Endothelial cell of umbilical vein (primary cell): ENCODE measurements around the gene ACTG1. TPM values are rescaled to one million over a fixed set of nuclear protein-coding genes. Genes with fewer than 3 reads are reported as not detected.
A peak's percentile ranks its signal among the peaks of the same experiment; 100 is the strongest.

Source experiments
- BruUV-seq: library from RNA; stranded (reverse); fragments of 400-500 nt; replicated peaks from 2 replicates; lab custom pipeline; 2021; lab: Mats Ljungman, UMichigan
- CTCF ChIA-PET: fragments of 300-600, 350-600 bp; sonication (Branson Sonifier 250); formaldehyde crosslinking; loops from one replicate; lab custom pipeline; 2021; ENCODE audit warnings: antibody characterized with exemption, inconsistent platforms; lab: Charles Lee
- POLR2A ChIA-PET: fragments of 300-600, 350-600 bp; sonication (Branson Sonifier 250); formaldehyde crosslinking; loops from one replicate; lab custom pipeline; 2021; ENCODE audit warnings: antibody characterized with exemption, inconsistent platforms; lab: Charles Lee
- DNase-seq: peaks from one replicate; pipeline ENCODE4 v3.0.0-alpha.2; 2011; ENCODE audit warnings: low read depth, low spot score
- FAIRE-seq: peaks from 2 replicates; lab custom pipeline; 2011; peaks lifted over from hg19 to GRCh38; lab: Jason Lieb, UNC
- H2AFZ ChIP-seq: 2 replicates; pipeline ENCODE4 v1.6.0; 2012; ENCODE audit warnings: low read depth, low read length, control low read depth, inconsistent platforms
- H3K27ac ChIP-seq: 2 replicates; pipeline ENCODE4 v1.5.1; 2011; ENCODE audit warnings: low read depth, mild to moderate bottlenecking, control low read depth, low read length, moderate library complexity; ENCODE audit not compliant: insufficient read depth
- H3K27me3 ChIP-seq, 2 experiments: 2 replicates each; pipeline versions ENCODE4 v1.6.0 to v1.6.1; 2011; ENCODE audit warnings: low read length in 2 of 2, mixed read lengths in 1 of 2; ENCODE audit not compliant: control insufficient read depth in 2 of 2, insufficient read depth in 2 of 2
- H3K36me3 ChIP-seq, 2 experiments: 2 replicates in 1 of 2; 3 replicates in 1 of 2; pipeline ENCODE4 v1.5.1; 2011; ENCODE audit warnings: low read length in 2 of 2, mild to moderate bottlenecking in 1 of 2, moderate library complexity in 1 of 2; ENCODE audit not compliant: control insufficient read depth in 2 of 2, insufficient read depth in 2 of 2; ENCODE audit errors: extremely low read depth in 1 of 2
- H3K4me1 ChIP-seq: 3 replicates; pipeline ENCODE4 v1.5.1; 2011; ENCODE audit warnings: mild to moderate bottlenecking, low read length; ENCODE audit not compliant: control insufficient read depth, insufficient read depth; ENCODE audit errors: extremely low read depth
- H3K4me2 ChIP-seq: 2 replicates; pipeline ENCODE4 v1.6.1; 2011; ENCODE audit warnings: low read length, control low read depth, mixed read lengths; ENCODE audit not compliant: insufficient read depth
- H3K4me3 ChIP-seq, 3 experiments: fragments of 200-600 bp in 1 of 3; sonication (generic), shearing (Covaris generic) in 1 of 3; replicated peaks in 1 of 3; 2 replicates each; pipeline ENCODE4 v1.5.1; 2011 to 2016; ENCODE audit warnings: control low read depth in 3 of 3, low read length in 3 of 3, mild to moderate bottlenecking in 2 of 3, inconsistent platforms in 1 of 3, low read depth in 1 of 3, moderate library complexity in 1 of 3; ENCODE audit not compliant: insufficient read depth in 1 of 3
- H3K79me2 ChIP-seq: 2 replicates; pipeline ENCODE4 v1.6.0; 2012; ENCODE audit warnings: low read length, inconsistent platforms; ENCODE audit not compliant: control insufficient read depth, insufficient read depth
- H3K9ac ChIP-seq: replicated peaks from 2 replicates; pipeline ENCODE3; 2011; ENCODE audit warnings: low read length, control low read depth; ENCODE audit not compliant: insufficient read depth; ENCODE audit errors: extremely low read depth
- H3K9me1 ChIP-seq: replicated peaks from 3 replicates; pipeline ENCODE4 v1.6.0; 2011; ENCODE audit warnings: mild to moderate bottlenecking, low read length; ENCODE audit not compliant: control insufficient read depth, insufficient read depth; ENCODE audit errors: extremely low read depth
- H3K9me3 ChIP-seq: replicated peaks from 2 replicates; pipeline ENCODE4 v1.5.1; 2012; ENCODE audit warnings: low read length, inconsistent platforms; ENCODE audit not compliant: control insufficient read depth, insufficient read depth
- H4K20me1 ChIP-seq: replicated peaks from 2 replicates; pipeline ENCODE3; 2011; ENCODE audit warnings: mild to moderate bottlenecking, low read length; ENCODE audit not compliant: control insufficient read depth, insufficient read depth; ENCODE audit errors: extremely low read depth
- CTCF ChIP-seq, 2 donors: IDR thresholded peaks; 1 replicate in 1 of 2; 2 replicates in 1 of 2; pipeline ENCODE4 v1.5.1; 2011; ENCODE audit warnings: low read length in 2 of 2, mild to moderate bottlenecking in 2 of 2, moderate library complexity in 2 of 2, control low read depth in 1 of 2, inconsistent platforms in 1 of 2, low read depth in 1 of 2; ENCODE audit not compliant: insufficient read depth in 1 of 2; ENCODE audit errors: extremely low read depth in 1 of 2
- EZH2 ChIP-seq: IDR thresholded peaks from 2 replicates; pipeline ENCODE4 v1.6.1; 2012; ENCODE audit warnings: borderline replicate concordance, low read depth, mild to moderate bottlenecking, moderate library complexity, low read length, inconsistent platforms; ENCODE audit not compliant: severe bottlenecking
- FOS ChIP-seq: IDR thresholded peaks from 2 replicates; pipeline ENCODE4 v1.6.1; 2011; ENCODE audit warnings: mild to moderate bottlenecking, low read length, moderate library complexity, borderline replicate concordance; ENCODE audit not compliant: insufficient read depth
- GATA2 ChIP-seq: IDR thresholded peaks from 2 replicates; pipeline ENCODE4 v1.7.0; 2011; ENCODE audit warnings: low read depth, mild to moderate bottlenecking, moderate library complexity, mixed read lengths, low read length; ENCODE audit not compliant: insufficient read length, insufficient read depth
- MAX ChIP-seq: IDR thresholded peaks from 2 replicates; pipeline ENCODE4 v1.6.1; 2011; ENCODE audit not compliant: insufficient read depth, insufficient read length
- MYC ChIP-seq: IDR thresholded peaks from one replicate; pipeline ENCODE4 v1.6.1; 2011; ENCODE audit warnings: mild to moderate bottlenecking, low read depth, low read length
- POLR2A ChIP-seq: IDR thresholded peaks from 2 replicates; pipeline ENCODE4 v1.6.1; 2012; ENCODE audit warnings: low read depth, mild to moderate bottlenecking, control low read depth, low read length
- dilution Hi-C: fragments of 300-500 bp; cut with MboI; formaldehyde crosslinking; loops from one replicate; pipeline ENCODE4 v1.15.0; 2019; ENCODE audit warnings: low sequenced_read_pairs; ENCODE audit not compliant: extremely low pct_ligation_motif_present
- intact Hi-C: fragments of 100-400 bp; cut with micrococcal nuclease; formaldehyde crosslinking; loops from one replicate; pipeline ENCODE4 v1.10.0; 2022
- polyA plus RNA-seq, 4 experiments: library from polyadenylated mRNA; depleted of rRNA in 3 of 4; stranded (reverse) in 3 of 4; unstranded in 1 of 4; fragments of >200 nt; gene quantifications; 2 replicates each; pipeline versions ENCODE4 v1.2.1 to v1.2.3, GENCODE V29; 2011 to 2012; ENCODE audit warnings: missing spikeins in 1 of 4
- total RNA-seq: library from RNA; stranded (reverse); gene quantifications from 2 replicates; pipeline ENCODE4 v1.2.3, GENCODE V29; 2021

ACTG1 gene
- total and polyA plus RNA-seq, 2 donors (not counting 3 experiments of a cell fraction or from before 2014, with no cell fraction given): 6,127 to 10,663 TPM

- Histone ChIP-seq H3K4me3 (peak overlapping the region in 1 of 3 experiments; percentile 5), H3K4me1 (peaks cover 18% of the 10 kb centered on the region), H3K27ac (no peak overlapping the region), H3K9me1 (no peaks in the 10 kb centered on the region), H3K27me3 (peaks cover 0 to 1% of the 10 kb centered on the region in 2 experiments), H3K4me2 (peak overlapping the region; percentile 47), H2AFZ (peak overlapping the region; percentile 81), H3K9ac (no peak overlapping the region), H3K9me3 (no peaks in the 10 kb centered on the region), H3K79me2 (no peaks in the 10 kb centered on the region), H3K36me3 (no peaks in the 10 kb centered on the region), H4K20me1 (no peaks in the 10 kb centered on the region)
- dilution Hi-C loops: no loop called here
- ChIA-PET CTCF (interaction anchor here (1.5 to 6.8 kb wide), 4 partner anchors 44 to 228 kb away, joined by 26 to 117 read pairs (median 44); partner anchors contain the start of gene BAHCC1), POLR2A (no interaction called here)
- TF ChIP-seq MYC: no peak
- no peak for TF ChIP-seq MAX
- no peak for TF ChIP-seq FOS
- TF ChIP-seq GATA2: no peak
- TF ChIP-seq EZH2: no peak
- no peak for TF ChIP-seq POLR2A
- TF ChIP-seq CTCF (IDR thresholded peaks at IDR 0.05; ENCODE audit: extremely low read depth in 1 of 2, insufficient read depth in 1 of 2, low read depth in 1 of 2, low read length in 2 of 2): no peak
- BruUV-seq: no TSS peak
- FAIRE-seq (no peak), DNase-seq (no peak)
- intact Hi-C loops: loop anchor here (1.0 to 5.0 kb wide), 5 partner anchors 42 to 231 kb away; no protein-coding TSS in a partner anchor
Measured at GRCh38 chr17:81483862-81484194, 28.8 kb downstream of the ACTG1 start.
